H1 (cell line): ENCODE data around the gene CDK13.

ENCODE experiments used
- BRCA1 ChIP-seq: IDR thresholded peaks from 2 replicates; pipeline ENCODE4 v1.6.1; 2012; ENCODE audit warnings: low read depth, low read length, improper control_type of control experiment
- CTCF ChIP-seq, 3 experiments: IDR thresholded peaks; 1 replicate in 2 of 3; 2 replicates in 1 of 3; pipeline versions ENCODE4 v1.5.1 to v1.6.1; 2011; ENCODE audit warnings: low read length in 3 of 3, mild to moderate bottlenecking in 3 of 3, inconsistent platforms in 2 of 3, low read depth in 1 of 3, moderate library complexity in 1 of 3; ENCODE audit not compliant: insufficient read depth in 1 of 3; ENCODE audit errors: control extremely low read depth in 1 of 3
- EP300 ChIP-seq, 2 experiments: IDR thresholded peaks; 1 replicate in 1 of 2; 2 replicates in 1 of 2; pipeline ENCODE4 v1.6.1; 2011 to 2012; ENCODE audit warnings: low read depth in 2 of 2, low read length in 2 of 2, mild to moderate bottlenecking in 2 of 2, borderline replicate concordance in 1 of 2, inconsistent platforms in 1 of 2, moderate library complexity in 1 of 2
- HDAC2 ChIP-seq, 2 experiments: fragments of 300-600 bp in 1 of 2; sonication (generic) in 1 of 2; IDR thresholded peaks; 2 replicates each; pipeline ENCODE4 v1.6.1; 2011 to 2012; ENCODE audit warnings: low read depth in 2 of 2, low read length in 2 of 2, mild to moderate bottlenecking in 2 of 2, moderate library complexity in 2 of 2, borderline replicate concordance in 1 of 2, inconsistent platforms in 1 of 2
- PHF8 ChIP-seq: fragments of 200-600 bp; sonication (generic); conservative IDR thresholded peaks from 2 replicates; pipeline ENCODE4 v1.7.1; 2012; ENCODE audit warnings: low read depth, mild to moderate bottlenecking, inconsistent platforms, low read length, moderate library complexity
- POU5F1 ChIP-seq: IDR thresholded peaks from 2 replicates; pipeline ENCODE4 v1.6.1; 2011; ENCODE audit warnings: low read depth, mild to moderate bottlenecking, low read length, moderate library complexity
- YY1 ChIP-seq: IDR thresholded peaks from 2 replicates; pipeline ENCODE4 v1.6.1; 2011; ENCODE audit warnings: low read depth, mild to moderate bottlenecking, low read length
- ZNF274 ChIP-seq: IDR thresholded peaks from 2 replicates; pipeline ENCODE4 v1.7.0; 2012; ENCODE audit warnings: low read length, borderline replicate concordance; ENCODE audit errors: extremely low read depth

DNA sequence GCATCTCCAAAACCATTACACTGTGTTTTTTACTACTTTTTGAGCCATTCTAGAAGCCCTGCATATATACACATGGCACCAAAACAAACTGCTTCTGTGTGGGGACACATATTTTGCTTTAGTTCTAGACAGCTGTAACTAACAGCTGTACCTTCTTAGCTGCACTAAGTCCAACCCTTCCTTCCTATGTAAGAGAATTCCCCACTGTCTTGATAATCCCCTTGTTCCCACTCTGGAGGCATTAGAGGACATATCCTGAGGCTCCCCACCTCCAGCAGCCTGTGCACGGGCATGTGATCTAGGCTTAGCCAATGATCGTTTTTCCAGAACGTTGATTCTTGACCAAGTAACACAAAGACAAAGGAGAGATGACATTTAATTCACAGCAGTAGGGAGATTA, 13.3 kb upstream of the CDK13 start:
- TF ChIP-seq HDAC2 (IDR thresholded peaks at IDR 0.05; ENCODE audit: borderline replicate concordance in 1 of 2, low read depth in 2 of 2, low read length in 2 of 2) (no peak), PHF8 (no peak), EP300 (IDR thresholded peaks at IDR 0.05; ENCODE audit: borderline replicate concordance in 1 of 2, low read depth in 2 of 2, low read length in 2 of 2) (no peak), ZNF274 (no peak), POU5F1 (no peak), BRCA1 (no peak), CTCF (IDR thresholded peaks at IDR 0.05; ENCODE audit: control extremely low read depth in 1 of 3, insufficient read depth in 1 of 3, low read depth in 1 of 3, low read length in 3 of 3) (no peak), YY1 (no peak)
